DMS79 (cell line): ENCODE measurements around the gene NXF3.
"Not testable (repeated sequence)": the region's sequence is repeated elsewhere in the genome, so short reads cannot be mapped to it uniquely, and the experiment has no call there.

Experiments used
- DNase-seq: peaks from one replicate; lab custom pipeline; 2025; lab: John Stamatoyannopoulos, UW

The NXF3 gene

DNA sequence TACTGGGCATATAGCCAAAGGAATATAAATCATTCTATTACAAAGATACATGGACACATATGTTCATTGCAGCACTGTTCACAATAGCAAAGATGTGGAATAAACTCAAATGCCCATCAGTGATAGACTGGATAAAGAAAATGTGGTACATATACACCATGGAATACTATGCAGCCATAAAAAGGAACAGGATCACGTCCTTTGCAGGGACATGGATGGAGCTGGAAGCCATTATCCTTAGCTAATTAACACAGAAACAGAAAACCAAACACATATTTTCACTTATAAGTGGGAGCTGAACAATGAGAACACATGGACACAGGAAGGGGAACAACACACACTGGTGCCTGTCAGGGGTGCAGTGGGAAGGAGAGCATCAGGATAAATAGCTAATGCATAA, 59.6 kb downstream of the NXF3 start:
- DNase-seq = not testable (repeated sequence)
